ENCODE measurements around the gene NRL.

DNA sequence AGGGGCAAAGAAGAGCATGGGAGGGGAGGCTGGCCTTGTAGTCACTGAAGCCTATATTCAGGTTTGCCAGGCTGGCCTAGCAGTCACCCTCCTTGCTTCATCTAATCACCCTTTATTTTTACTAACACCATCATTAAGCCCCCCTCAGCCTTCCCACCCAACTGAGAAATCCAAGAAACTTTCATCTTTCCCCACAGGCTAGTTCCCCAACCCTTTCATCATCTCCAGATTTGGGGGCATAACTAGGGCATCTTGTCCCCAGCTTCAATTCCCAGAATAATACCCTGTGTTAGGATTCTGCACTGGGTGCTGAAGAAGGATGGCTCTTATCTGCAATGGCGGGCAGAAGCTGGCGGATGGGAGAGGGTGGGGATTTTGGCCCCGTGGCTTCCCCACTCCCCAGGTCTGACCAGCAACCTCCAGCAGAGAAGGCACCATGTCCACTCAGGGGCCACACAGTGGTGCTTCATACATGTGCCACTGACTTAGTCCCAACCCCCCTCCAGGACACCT, 13.7 kb downstream of the NRL start:
- TF ChIP-seq POLR2A (IDR thresholded peaks at IDR 0.05) (no peak), CTCF (IDR thresholded peaks at IDR 0.05) (no peak)
